Measurements from ENCODE around the gene MED16.

DNA sequence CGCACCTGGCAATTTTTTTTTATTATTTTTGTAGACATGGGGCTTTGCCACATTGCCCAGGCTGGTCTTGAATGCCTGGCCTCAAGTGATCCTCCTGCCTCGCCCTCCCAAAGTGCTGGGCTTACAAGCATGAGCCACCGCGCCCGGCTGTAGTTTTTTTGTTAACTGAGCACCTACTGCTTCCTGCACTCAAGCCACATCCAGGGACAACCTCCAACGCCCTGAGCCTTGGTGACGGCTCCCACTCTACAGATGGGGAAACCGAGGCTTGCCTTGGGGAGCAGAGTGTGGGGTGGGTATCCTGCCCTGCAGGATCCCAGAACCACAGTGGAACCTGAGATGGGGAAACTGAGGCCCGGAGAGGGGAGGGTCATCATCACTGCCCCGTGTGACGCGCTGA, 37.8 kb downstream of the MED16 start:
- TF ChIP-seq, protein P1, sequence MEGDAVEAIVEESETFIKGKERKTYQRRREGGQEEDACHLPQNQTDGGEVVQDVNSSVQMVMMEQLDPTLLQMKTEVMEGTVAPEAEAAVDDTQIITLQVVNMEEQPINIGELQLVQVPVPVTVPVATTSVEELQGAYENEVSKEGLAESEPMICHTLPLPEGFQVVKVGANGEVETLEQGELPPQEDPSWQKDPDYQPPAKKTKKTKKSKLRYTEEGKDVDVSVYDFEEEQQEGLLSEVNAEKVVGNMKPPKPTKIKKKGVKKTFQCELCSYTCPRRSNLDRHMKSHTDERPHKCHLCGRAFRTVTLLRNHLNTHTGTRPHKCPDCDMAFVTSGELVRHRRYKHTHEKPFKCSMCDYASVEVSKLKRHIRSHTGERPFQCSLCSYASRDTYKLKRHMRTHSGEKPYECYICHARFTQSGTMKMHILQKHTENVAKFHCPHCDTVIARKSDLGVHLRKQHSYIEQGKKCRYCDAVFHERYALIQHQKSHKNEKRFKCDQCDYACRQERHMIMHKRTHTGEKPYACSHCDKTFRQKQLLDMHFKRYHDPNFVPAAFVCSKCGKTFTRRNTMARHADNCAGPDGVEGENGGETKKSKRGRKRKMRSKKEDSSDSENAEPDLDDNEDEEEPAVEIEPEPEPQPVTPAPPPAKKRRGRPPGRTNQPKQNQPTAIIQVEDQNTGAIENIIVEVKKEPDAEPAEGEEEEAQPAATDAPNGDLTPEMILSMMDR (IDR thresholded peaks at IDR 0.05) = no peak
- no peak for TF ChIP-seq POLR2A (IDR thresholded peaks at IDR 0.05)

Measured in adrenal gland (tissue), 5 donors.